ENCODE measurements around the gene ANXA4. TPM values are rescaled to one million over a fixed set of nuclear protein-coding genes. Genes with fewer than 3 reads are reported as not detected.
A peak's percentile ranks its signal among the peaks of the same experiment; 100 is the strongest.

ANXA4 gene
- total and polyA plus RNA-seq, 2 experiments from 2014 or later: 6.7 to 11.5 TPM

DNA sequence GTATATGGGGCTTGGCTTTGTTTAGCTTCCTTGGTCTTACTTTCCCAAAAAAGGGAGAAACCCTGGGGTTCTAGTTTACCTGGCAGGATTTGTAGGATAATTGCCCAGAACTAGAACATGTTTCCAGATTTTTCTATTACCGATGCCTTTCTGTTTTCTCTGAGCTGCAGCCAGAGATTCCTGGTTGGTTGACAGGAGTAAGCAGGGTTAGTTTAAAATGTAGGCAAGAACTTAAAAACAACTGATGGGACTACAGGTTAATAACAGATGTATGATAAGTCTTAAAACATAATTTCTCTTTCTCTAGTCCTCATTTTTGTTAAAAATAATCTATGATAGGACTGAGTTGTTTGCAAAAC is 48.6 kb downstream of the ANXA4 start:
- Mint-ChIP-seq H3K4me1 (peaks cover 20% of the 10 kb centered on the region), H3K36me3 (ENCODE audit: low read depth) (no peaks in the 10 kb centered on the region), H3K4me3 (no peak overlapping the region), H3K9me3 (no peaks in the 10 kb centered on the region), H3K27ac (no peak overlapping the region), H3K27me3 (ENCODE audit: insufficient read depth, low read depth, poor library complexity) (peaks cover 5% of the 10 kb centered on the region)
- Histone ChIP-seq H4K20me1 (replicated peaks; ENCODE audit: insufficient read depth) (no peaks in the 10 kb centered on the region), H3K4me2 (0 out of 2 replicates have a peak overlapping the region, but pooled peaks have one; percentile 4), H3K79me2 (replicated peaks; ENCODE audit: insufficient read depth) (no peaks in the 10 kb centered on the region), H3K9me2 (ENCODE audit: insufficient read depth) (no peaks in the 10 kb centered on the region), H3K4me3 (no peak overlapping the region), H3K27me3 (ENCODE audit: insufficient read depth) (no peaks in the 10 kb centered on the region), H3K36me3 (ENCODE audit: insufficient read depth) (no peaks in the 10 kb centered on the region), H3K27ac (ENCODE audit: low read depth) (peak overlapping the region; percentile 72; the same call in 1 of the 2 replicates), H3K4me1 (ENCODE audit: insufficient read depth) (0 out of 2 replicates have a peak, but pooled peaks cover 5% of the 10 kb centered on the region), H3F3A (replicated peaks; ENCODE audit: low read depth) (no peaks in the 10 kb centered on the region), H2AFZ (no peak overlapping the region)
- TF ChIP-seq EZH2phosphoT487 (IDR thresholded peaks at IDR 0.05; ENCODE audit: unreplicated experiment): no peak
- DNase-seq (ENCODE audit: low spot score) (no peak), ATAC-seq (no peak)

GRCh38 chr2:69791045-69791444 is 49.1 kb downstream of the ANXA4 start:
- H3K27me3 ChIP-seq (ENCODE audit: insufficient read depth): no peaks in the 10 kb centered on the region
- H3K36me3 ChIP-seq (ENCODE audit: insufficient read depth): no peaks in the 10 kb centered on the region
- Mint-ChIP-seq H3K4me1 (peaks cover 20% of the 10 kb centered on the region), H3K27ac (no peak overlapping the region), H3K36me3 (ENCODE audit: low read depth) (no peaks in the 10 kb centered on the region), H3K9me3 (no peaks in the 10 kb centered on the region), H3K4me3 (no peak overlapping the region), H3K27me3 (ENCODE audit: insufficient read depth, low read depth, poor library complexity) (peaks cover 5% of the 10 kb centered on the region)
- H3K27ac ChIP-seq (ENCODE audit: low read depth): peak overlapping the region; percentile 72; the same call in 1 of the 2 replicates
- no peak for DNase-seq (ENCODE audit: low spot score)
- no peaks in the 10 kb centered on the region for H4K20me1 ChIP-seq (replicated peaks; ENCODE audit: insufficient read depth)
- no peak overlapping the region for H3K4me2 ChIP-seq
- no peak overlapping the region for H3K4me3 ChIP-seq
- no peaks in the 10 kb centered on the region for H3F3A ChIP-seq (replicated peaks; ENCODE audit: low read depth)
- ATAC-seq: no peak
- H3K79me2 ChIP-seq (replicated peaks; ENCODE audit: insufficient read depth): no peaks in the 10 kb centered on the region
- no peaks in the 10 kb centered on the region for H3K9me2 ChIP-seq (ENCODE audit: insufficient read depth)
- 0 out of 2 replicates have a peak, but pooled peaks cover 5% of the 10 kb centered on the region for H3K4me1 ChIP-seq (ENCODE audit: insufficient read depth)
- H2AFZ ChIP-seq: no peak overlapping the region
- TF ChIP-seq, protein P1, sequence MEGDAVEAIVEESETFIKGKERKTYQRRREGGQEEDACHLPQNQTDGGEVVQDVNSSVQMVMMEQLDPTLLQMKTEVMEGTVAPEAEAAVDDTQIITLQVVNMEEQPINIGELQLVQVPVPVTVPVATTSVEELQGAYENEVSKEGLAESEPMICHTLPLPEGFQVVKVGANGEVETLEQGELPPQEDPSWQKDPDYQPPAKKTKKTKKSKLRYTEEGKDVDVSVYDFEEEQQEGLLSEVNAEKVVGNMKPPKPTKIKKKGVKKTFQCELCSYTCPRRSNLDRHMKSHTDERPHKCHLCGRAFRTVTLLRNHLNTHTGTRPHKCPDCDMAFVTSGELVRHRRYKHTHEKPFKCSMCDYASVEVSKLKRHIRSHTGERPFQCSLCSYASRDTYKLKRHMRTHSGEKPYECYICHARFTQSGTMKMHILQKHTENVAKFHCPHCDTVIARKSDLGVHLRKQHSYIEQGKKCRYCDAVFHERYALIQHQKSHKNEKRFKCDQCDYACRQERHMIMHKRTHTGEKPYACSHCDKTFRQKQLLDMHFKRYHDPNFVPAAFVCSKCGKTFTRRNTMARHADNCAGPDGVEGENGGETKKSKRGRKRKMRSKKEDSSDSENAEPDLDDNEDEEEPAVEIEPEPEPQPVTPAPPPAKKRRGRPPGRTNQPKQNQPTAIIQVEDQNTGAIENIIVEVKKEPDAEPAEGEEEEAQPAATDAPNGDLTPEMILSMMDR (conservative IDR thresholded peaks at IDR 0.05; ENCODE audit: low read depth in 2 of 2): no peak
- no peak for TF ChIP-seq CREB1 (CRISPR knock-in tag; IDR thresholded peaks at IDR 0.05; ENCODE audit: low read depth)
- no peak for TF ChIP-seq ZNF114 (CRISPR knock-in tag; IDR thresholded peaks at IDR 0.05)
- no peak for TF ChIP-seq REST (IDR thresholded peaks at IDR 0.05; ENCODE audit: unreplicated experiment)
- TF ChIP-seq ETS1 (IDR thresholded peaks at IDR 0.05): no peak
- no peak for TF ChIP-seq ZNF462 (CRISPR knock-in tag; IDR thresholded peaks at IDR 0.05)
- no peak for TF ChIP-seq ZNF331 (CRISPR knock-in tag; IDR thresholded peaks at IDR 0.05; ENCODE audit: low read depth)
- TF ChIP-seq EZH2phosphoT487 (IDR thresholded peaks at IDR 0.05; ENCODE audit: unreplicated experiment): no peak
- no peak for TF ChIP-seq NANOG (IDR thresholded peaks at IDR 0.05; ENCODE audit: borderline replicate concordance)
